SJSA1 (cell line): ENCODE data around the gene SLC22A15. TPM values are rescaled to one million over a fixed set of nuclear protein-coding genes. Genes with fewer than 3 reads are reported as not detected.
A peak's percentile ranks its signal among the peaks of the same experiment; 100 is the strongest.
"Not testable (repeated sequence)": the region's sequence is repeated elsewhere in the genome, so short reads cannot be mapped to it uniquely, and the experiment has no call there.

ENCODE experiments used
- DNase-seq, 2 experiments: peaks; one replicate each; pipeline ENCODE4 v3.0.0-alpha.2; 2015 to 2020; ENCODE audit warnings: low spot score in 2 of 2, low read depth in 1 of 2
- H3K27ac ChIP-seq: fragments of 250-450 bp; sonication (Bioruptor Pico); 2 replicates; pipeline ENCODE4 v1.5.1; 2020; ENCODE audit warnings: mild to moderate bottlenecking, moderate library complexity
- H3K27me3 ChIP-seq: fragments of 250-450 bp; sonication (Bioruptor Pico); replicated peaks from 2 replicates; pipeline ENCODE4 v1.5.1; 2020; ENCODE audit warnings: mild to moderate bottlenecking, moderate library complexity
- H3K36me3 ChIP-seq: fragments of 250-450 bp; sonication (Bioruptor Pico); 2 replicates; pipeline ENCODE4 v1.5.1; 2020; ENCODE audit warnings: mild to moderate bottlenecking
- H3K4me1 ChIP-seq: fragments of 250-450 bp; sonication (Bioruptor Pico); replicated peaks from 2 replicates; pipeline ENCODE4 v1.6.1; 2021; ENCODE audit warnings: mild to moderate bottlenecking
- H3K4me3 ChIP-seq: fragments of 250-450 bp; sonication (Bioruptor Pico); 2 replicates; pipeline ENCODE4 v1.5.1; 2020; ENCODE audit warnings: mild to moderate bottlenecking
- H3K9me3 ChIP-seq: fragments of 250-450 bp; sonication (Bioruptor Pico); replicated peaks from 2 replicates; pipeline ENCODE4 v1.5.1; 2020; ENCODE audit warnings: mild to moderate bottlenecking
- total RNA-seq: library from RNA; depleted of rRNA; stranded (reverse); fragments of >200 nt; shearing (Covaris generic); gene quantifications from 2 replicates; pipeline ENCODE4 v1.2.3, GENCODE V29; 2014

SLC22A15 gene
- total RNA-seq, 1 experiment from 2014 or later: 4.7 TPM

DNA sequence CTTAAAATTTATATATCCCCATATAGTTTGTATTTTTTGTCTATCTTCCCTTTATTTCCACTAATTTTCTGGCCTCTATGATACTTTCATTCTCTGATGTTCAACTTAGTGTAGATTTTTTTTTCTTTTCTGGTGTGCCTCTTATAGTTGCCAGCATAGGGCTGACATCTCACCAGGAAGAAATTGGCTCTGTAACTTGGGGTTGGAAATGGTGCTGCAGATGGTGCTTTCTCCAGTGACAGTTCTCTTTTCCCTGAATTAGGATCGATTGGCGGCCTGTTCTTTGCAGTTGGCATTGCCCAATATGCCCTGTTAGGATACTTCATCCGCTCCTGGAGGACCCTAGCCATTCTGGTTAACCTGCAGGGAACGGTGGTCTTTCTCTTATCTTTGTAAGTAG, 50.3 kb downstream of the SLC22A15 start:
- Histone ChIP-seq H3K4me3 (no peak overlapping the region), H3K4me1 (no peaks in the 10 kb centered on the region), H3K27ac (no peak overlapping the region), H3K36me3 (no peaks in the 10 kb centered on the region), H3K9me3 (no peaks in the 10 kb centered on the region), H3K27me3 (no peaks in the 10 kb centered on the region)
- DNase-seq: no peak

DNA sequence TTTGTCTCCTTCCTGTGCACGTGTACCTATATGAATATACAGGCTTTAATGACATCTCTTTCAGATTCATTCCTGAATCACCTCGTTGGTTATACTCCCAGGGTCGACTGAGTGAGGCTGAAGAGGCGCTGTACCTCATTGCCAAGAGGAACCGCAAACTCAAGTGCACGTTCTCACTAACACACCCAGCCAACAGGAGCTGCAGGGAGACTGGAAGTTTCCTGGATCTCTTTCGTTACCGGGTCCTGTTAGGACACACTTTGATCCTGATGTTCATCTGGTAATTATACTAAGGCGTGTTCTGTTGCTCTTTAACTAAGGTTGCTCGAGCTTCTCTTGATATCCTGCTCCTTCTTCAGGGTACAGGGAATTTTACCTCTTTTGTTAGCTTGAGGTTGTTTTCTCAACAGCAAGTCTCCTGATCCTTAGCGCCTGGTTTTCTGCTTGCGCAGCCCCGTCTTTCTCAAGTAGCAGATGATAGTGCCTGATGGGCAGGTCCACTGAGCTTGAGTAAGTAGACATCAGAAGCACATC, 55.1 kb downstream of the SLC22A15 start:
- H3K27me3 ChIP-seq: no peaks in the 10 kb centered on the region
- no peaks in the 10 kb centered on the region for H3K9me3 ChIP-seq
- H3K4me1 ChIP-seq: no peaks in the 10 kb centered on the region
- H3K27ac ChIP-seq: no peak overlapping the region
- H3K4me3 ChIP-seq: no peak overlapping the region
- DNase-seq: no peak
- 0 out of 2 replicates have a peak, but pooled peaks cover 1% of the 10 kb centered on the region for H3K36me3 ChIP-seq

GRCh38 chr1:116033322-116033721, 57.0 kb downstream of the SLC22A15 start:
- 0 out of 2 replicates have a peak, but pooled peaks cover 3% of the 10 kb centered on the region for H3K36me3 ChIP-seq
- H3K27me3 ChIP-seq: no peaks in the 10 kb centered on the region
- no peak overlapping the region for H3K27ac ChIP-seq
- H3K4me1 ChIP-seq: no peaks in the 10 kb centered on the region
- no peak overlapping the region for H3K4me3 ChIP-seq
- no peaks in the 10 kb centered on the region for H3K9me3 ChIP-seq
- DNase-seq: no peak

DNA sequence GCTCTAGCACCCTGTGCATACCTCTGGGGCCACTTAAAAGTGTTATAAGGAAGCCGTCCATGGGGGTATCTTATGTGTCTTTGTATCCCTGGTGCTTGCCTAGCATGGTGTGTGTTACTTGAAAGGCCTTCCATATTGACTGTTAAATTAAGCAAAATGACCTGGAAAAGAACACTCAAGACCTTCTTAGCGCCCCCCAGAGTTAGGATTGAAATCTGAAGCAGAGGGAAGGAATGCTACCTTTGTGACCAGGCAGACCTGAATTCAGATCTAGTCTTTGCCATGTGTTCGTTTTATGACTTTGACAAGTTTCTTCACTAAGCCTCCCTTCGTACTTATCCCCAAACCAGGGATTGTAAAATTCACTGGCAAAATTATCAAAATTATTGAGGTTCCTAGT, 59.9 kb downstream of the SLC22A15 start:
- H3K4me1 ChIP-seq: no peaks in the 10 kb centered on the region
- no peaks in the 10 kb centered on the region for H3K27me3 ChIP-seq
- H3K36me3 ChIP-seq: 0 out of 2 replicates have a peak, but pooled peaks cover 3% of the 10 kb centered on the region
- H3K4me3 ChIP-seq: no peak overlapping the region
- H3K27ac ChIP-seq: no peak overlapping the region
- no peaks in the 10 kb centered on the region for H3K9me3 ChIP-seq
- DNase-seq: no peak

- DNase-seq: no peak
- 0 out of 2 replicates have a peak, but pooled peaks cover 3% of the 10 kb centered on the region for H3K36me3 ChIP-seq
These were observed 62.4 kb downstream of the SLC22A15 start for GRCh38 chr1:116038679-116039078.

GRCh38 chr1:116044071-116044470, 67.8 kb downstream of the SLC22A15 start:
- H3K36me3 ChIP-seq: no peaks in the 10 kb centered on the region
- H3K27ac ChIP-seq: no peak overlapping the region
- no peak overlapping the region for H3K4me3 ChIP-seq
- no peaks in the 10 kb centered on the region for H3K27me3 ChIP-seq
- no peaks in the 10 kb centered on the region for H3K9me3 ChIP-seq
- H3K4me1 ChIP-seq: no peaks in the 10 kb centered on the region
- no peak for DNase-seq

More at GRCh38 chr1:116038679-116039078, 62.4 kb downstream of the SLC22A15 start:
- Histone ChIP-seq H3K27me3 (no peaks in the 10 kb centered on the region), H3K4me3 (no peak overlapping the region), H3K4me1 (no peaks in the 10 kb centered on the region), H3K9me3 (no peaks in the 10 kb centered on the region), H3K27ac (no peak overlapping the region)

DNA sequence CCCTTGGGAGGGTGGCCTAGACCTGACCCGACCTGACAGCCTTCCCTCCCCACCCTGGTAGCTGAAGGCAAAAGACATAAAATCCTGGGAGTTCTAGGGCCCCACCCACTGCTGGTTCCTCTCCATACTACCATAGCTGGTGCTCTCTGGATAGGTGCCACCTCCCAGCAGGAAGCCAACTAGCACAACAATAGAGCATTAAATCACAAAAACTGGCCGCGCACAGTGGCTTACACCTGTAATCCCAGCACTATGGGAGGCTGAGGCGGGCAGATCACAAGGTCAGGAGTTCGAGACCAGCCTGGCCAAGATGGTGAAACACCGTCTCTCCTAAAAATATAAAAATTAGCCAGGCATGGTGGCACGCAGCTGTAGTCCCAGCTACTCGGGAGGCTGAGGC, 70.6 kb downstream of the SLC22A15 start:
- H3K27ac ChIP-seq, H3K4me1 ChIP-seq, DNase-seq, H3K36me3 ChIP-seq, H3K27me3 ChIP-seq, H3K9me3 ChIP-seq, H3K4me3 ChIP-seq: not testable (repeated sequence)

DNA sequence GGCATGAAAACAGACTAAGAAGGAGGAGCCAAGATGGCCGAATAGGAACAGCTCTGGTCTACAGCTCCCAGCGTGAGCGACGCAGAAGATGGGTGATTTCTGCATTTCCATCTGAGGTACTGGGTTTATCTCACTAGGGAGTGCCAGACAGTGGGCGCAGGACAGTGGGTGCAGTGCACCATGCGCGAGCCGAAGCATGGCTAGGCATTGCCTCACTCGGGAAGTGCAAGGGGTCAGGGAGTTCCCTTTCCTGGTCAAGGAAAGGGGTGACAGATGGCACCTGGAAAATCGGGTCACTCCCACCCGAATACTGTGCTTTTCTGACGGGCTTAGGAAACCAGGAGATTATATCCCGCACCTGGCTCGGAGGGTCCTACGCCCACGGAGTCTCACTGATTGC, 75.6 kb downstream of the SLC22A15 start:
- H3K36me3 ChIP-seq, H3K27me3 ChIP-seq, H3K27ac ChIP-seq, H3K4me3 ChIP-seq, H3K9me3 ChIP-seq, H3K4me1 ChIP-seq, DNase-seq: not testable (repeated sequence)

DNA sequence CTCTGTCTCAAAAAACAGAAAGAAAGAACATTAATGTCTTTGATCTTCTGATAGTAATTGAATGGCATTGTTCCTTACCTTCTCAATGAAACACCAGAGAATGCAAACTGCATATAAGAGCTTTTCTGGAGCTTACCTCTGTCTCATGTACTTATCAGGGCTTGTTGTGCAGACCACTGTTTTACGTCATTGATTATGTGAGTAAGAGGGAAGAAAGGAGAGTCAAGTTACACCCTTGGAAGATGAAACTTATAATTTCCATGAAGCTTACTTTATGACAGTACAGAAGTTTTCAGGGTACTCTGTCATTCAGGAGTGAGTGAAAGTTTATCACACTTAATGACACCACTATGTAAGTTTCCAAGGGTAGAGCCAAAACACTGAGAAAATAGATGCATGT, 85.9 kb downstream of the SLC22A15 start:
- Histone ChIP-seq H3K4me1 (peaks cover 5% of the 10 kb centered on the region), H3K36me3 (no peaks in the 10 kb centered on the region), H3K4me3 (no peak overlapping the region), H3K27me3 (no peaks in the 10 kb centered on the region), H3K9me3 (no peaks in the 10 kb centered on the region), H3K27ac (no peak overlapping the region)
- no peak for DNase-seq

DNA sequence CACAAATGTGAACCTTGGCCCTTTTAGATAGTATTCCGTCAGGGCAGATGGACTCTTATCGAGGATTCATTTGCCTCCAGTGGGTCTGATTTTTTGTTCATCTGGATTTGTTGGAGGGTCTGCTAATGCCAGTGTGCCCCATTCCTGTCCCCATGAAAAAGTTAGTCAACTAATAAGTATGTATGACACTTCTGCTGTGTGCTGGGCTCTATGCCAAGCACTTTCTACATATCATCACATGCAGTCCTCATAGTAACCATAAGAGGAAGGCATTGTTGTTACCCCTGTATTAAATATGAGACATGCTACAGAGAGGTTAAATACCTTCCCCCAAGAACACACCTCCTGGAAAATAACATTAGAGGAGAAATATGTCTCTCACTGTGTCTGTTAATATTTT, 88.3 kb downstream of the SLC22A15 start:
- H3K9me3 ChIP-seq: no peaks in the 10 kb centered on the region
- no peak overlapping the region for H3K27ac ChIP-seq
- no peak overlapping the region for H3K4me3 ChIP-seq
- H3K27me3 ChIP-seq: no peaks in the 10 kb centered on the region
- DNase-seq: no peak
- H3K36me3 ChIP-seq: no peaks in the 10 kb centered on the region; the same call in 1 of the 2 replicates
- peaks cover 14% of the 10 kb centered on the region for H3K4me1 ChIP-seq

- peak overlapping the region; percentile 85 for H3K27ac ChIP-seq
- no peak overlapping the region for H3K4me3 ChIP-seq
- no peaks in the 10 kb centered on the region for H3K27me3 ChIP-seq
- no peaks in the 10 kb centered on the region for H3K9me3 ChIP-seq
- DNase-seq: peak in 1 of 2 experiments; percentile 55
- H3K4me1 ChIP-seq: peaks cover 14% of the 10 kb centered on the region
- H3K36me3 ChIP-seq: no peaks in the 10 kb centered on the region; the same call in 1 of the 2 replicates
These were observed 90.7 kb downstream of the SLC22A15 start for GRCh38 chr1:116066868-116067565.

GRCh38 chr1:116067566-116067890, 91.2 kb downstream of the SLC22A15 start:
- no peak for DNase-seq

DNA sequence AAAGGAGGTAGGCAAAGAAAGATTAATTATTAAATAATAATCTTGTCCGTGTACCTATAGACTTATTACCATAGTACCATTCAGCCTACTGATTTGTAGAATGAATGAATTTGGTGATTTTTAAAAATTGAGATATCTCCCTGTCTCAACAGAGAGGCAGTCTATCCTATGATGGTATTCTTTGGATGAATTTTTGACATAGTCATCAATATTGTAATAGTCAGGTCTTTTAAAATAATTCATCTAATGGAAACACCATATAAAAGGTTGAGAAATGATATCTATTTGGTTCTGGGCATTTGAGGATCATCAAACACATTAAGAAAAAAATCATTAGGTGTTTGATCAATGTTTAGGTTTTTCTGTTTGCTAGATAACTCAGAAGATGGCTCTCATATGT, 99.3 kb downstream of the SLC22A15 start:
- Histone ChIP-seq H3K4me3 (no peak overlapping the region), H3K27ac (no peak overlapping the region), H3K27me3 (0 out of 2 replicates have a peak, but pooled peaks cover 2% of the 10 kb centered on the region), H3K4me1 (no peaks in the 10 kb centered on the region), H3K9me3 (no peaks in the 10 kb centered on the region), H3K36me3 (no peaks in the 10 kb centered on the region)
- no peak for DNase-seq

More at GRCh38 chr1:116067566-116067890, 91.2 kb downstream of the SLC22A15 start:
- Histone ChIP-seq H3K9me3 (no peaks in the 10 kb centered on the region), H3K27me3 (no peaks in the 10 kb centered on the region), H3K4me3 (no peak overlapping the region), H3K4me1 (peaks cover 14% of the 10 kb centered on the region), H3K36me3 (no peaks in the 10 kb centered on the region; the same call in 1 of the 2 replicates), H3K27ac (peak overlapping the region; percentile 85)

GRCh38 chr1:116075990-116076389, 99.7 kb downstream of the SLC22A15 start:
- Histone ChIP-seq H3K4me3 (no peak overlapping the region), H3K4me1 (no peaks in the 10 kb centered on the region), H3K9me3 (no peaks in the 10 kb centered on the region), H3K27ac (no peak overlapping the region), H3K36me3 (no peaks in the 10 kb centered on the region), H3K27me3 (0 out of 2 replicates have a peak, but pooled peaks cover 2% of the 10 kb centered on the region)
- DNase-seq: no peak
